GM19397 (cell line): Measurements from ENCODE around the gene KDR.

ENCODE experiments used
- ATAC-seq: cut with Tn5 transposase; IDR thresholded peaks from one replicate; pipeline ENCODE4 v1.9.1; 2021; ENCODE audit warnings: mild to moderate bottlenecking, moderate library complexity; ENCODE audit not compliant: unreplicated experiment

KDR gene

DNA sequence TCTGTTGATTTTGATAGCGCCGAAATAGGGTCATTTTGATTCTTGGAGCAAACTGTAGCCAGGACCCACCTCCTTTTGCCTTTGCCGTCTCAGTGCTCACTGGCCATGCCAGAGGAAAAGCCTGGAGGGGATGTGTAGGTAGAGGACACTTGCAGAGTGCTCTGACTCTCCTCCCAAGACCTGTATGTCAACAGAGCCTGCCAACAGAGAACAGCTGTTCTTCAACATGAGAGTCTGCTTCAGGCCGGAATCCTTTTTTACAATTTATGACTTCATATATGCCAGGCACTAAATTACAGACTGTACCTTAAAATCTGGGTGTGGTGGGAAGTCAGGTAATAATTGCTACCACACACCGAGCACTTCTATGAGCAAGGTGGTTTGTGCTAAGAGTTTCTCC, 94.2 kb downstream of the KDR start:
- ATAC-seq, result no peak

- no peak for ATAC-seq
Observed at GRCh38 chr4:55030589-55030988, 94.8 kb downstream of the KDR start.

DNA sequence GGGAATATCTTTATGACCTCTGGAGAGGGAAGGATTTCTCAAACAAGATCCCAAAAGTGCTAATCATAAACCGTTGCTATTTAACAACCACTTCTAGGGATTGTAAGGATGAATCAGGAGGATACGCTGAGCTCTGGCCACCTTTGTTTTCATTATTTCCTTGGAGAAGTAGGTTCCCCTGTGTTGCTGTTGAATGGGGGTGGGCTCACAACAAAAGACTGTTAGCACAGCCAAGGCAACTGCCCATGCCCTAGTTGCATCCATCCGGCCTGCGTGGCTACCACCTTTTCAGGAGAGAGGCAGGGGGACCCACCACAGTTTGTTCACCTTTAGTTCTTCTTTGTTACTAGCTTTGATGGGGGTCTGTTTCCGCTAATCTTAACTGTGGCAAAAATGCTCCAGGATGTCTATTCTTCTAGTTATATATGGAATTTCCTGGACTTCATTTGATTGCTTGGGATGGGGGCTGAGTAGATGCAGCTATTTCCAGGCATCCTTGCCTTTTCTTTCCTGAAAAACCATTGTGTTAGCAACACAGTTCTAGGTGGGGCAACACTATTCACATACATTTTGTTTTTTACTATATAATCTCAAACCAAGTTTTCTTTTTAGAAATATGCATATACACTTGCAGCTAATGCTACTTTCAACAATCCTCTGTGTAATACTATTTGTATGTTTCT, 95.4 kb downstream of the KDR start:
- no peak for ATAC-seq

DNA sequence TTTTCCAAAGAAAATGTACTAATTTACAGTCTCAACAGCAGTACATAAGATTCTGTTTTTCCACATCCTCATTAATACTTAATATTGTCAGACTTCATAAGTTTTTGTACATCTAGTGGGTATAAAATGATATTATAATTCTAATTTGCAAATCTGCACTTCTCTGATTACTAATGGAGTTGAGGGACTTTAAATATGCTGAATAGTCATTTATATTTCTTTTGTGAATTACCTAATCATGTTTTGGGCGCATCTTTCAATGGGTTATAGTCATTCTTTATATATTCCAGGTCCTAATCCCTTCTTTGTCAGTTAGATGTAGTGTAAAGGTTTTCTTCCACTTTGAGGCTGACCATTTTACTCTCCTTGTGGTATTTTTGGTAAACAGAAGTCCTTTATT, 96.1 kb downstream of the KDR start:
- ATAC-seq, result no peak
